HCT116 (cell line): Measurements from ENCODE around the gene ADNP2. TPM values are rescaled to one million over a fixed set of nuclear protein-coding genes. Genes with fewer than 3 reads are reported as not detected.

ENCODE experiments used
- ATAC-seq: fragments of 200-7000 bp; cut with Tn5 transposase; 2 replicates; pipeline ENCODE4 v1.9.1; 2020; ENCODE audit warnings: mild to moderate bottlenecking, moderate library complexity
- BruUV-seq: library from RNA; stranded (reverse); fragments of 400-500 nt; replicated peaks from 2 replicates; lab custom pipeline; 2021; lab: Mats Ljungman, UMichigan
- CTCF ChIA-PET: fragments of 300-600 bp; sonication (Branson Sonifier 250); formaldehyde crosslinking; loops from one replicate; lab custom pipeline; 2021; ENCODE audit warnings: antibody characterized with exemption; lab: Charles Lee
- POLR2A ChIA-PET: fragments of 300-600, 350-600 bp; sonication (Branson Sonifier 250); formaldehyde crosslinking; loops from one replicate; lab custom pipeline; 2021; ENCODE audit warnings: antibody characterized with exemption; lab: Charles Lee
- RAD21 ChIA-PET, 2 experiments: fragments of 300-600 bp; sonication (Branson Sonifier 250); formaldehyde crosslinking; loops; one replicate each; lab custom pipeline; 2023; ENCODE audit warnings: low total read pairs in 2 of 2; ENCODE audit not compliant: uncharacterized antibody in 2 of 2, unreplicated experiment in 2 of 2, low non-redundant PET in 1 of 2; lab: Charles Lee
- DNase-seq: peaks from one replicate; pipeline ENCODE4 v3.0.0-alpha.2; 2010; ENCODE audit warnings: low read depth, low spot score
- H2AFZ ChIP-seq: fragments of 200-600 bp; shearing (Covaris generic), sonication (generic); 2 replicates; pipeline ENCODE4 v1.6.1; 2017; ENCODE audit warnings: low read depth, mixed run types, mixed read lengths, antibody characterized with exemption, low read length; ENCODE audit not compliant: poor library complexity, severe bottlenecking
- H3K27ac ChIP-seq: 2 replicates; pipeline ENCODE4 v1.5.1; 2012; ENCODE audit warnings: low read depth, low read length
- H3K27me3 ChIP-seq: fragments of 200-600 bp; sonication (generic); 2 replicates; pipeline ENCODE4 v1.6.1; 2016; ENCODE audit warnings: mixed run types, low read length, mixed read lengths; ENCODE audit not compliant: insufficient read depth
- H3K36me3 ChIP-seq, 2 experiments: fragments of 200-500 bp in 1 of 2; fragments of 200-600 bp in 1 of 2; sonication (Bioruptor generic) in 1 of 2; sonication (generic) in 1 of 2; 2 replicates each; pipeline versions ENCODE4 v1.5.1 to v1.6.1; 2014 to 2016; ENCODE audit warnings: low read length in 2 of 2, inconsistent platforms in 1 of 2, mixed read lengths in 1 of 2, mixed run types in 1 of 2; ENCODE audit not compliant: insufficient read depth in 2 of 2, control insufficient read depth in 1 of 2
- H3K4me1 ChIP-seq, 2 experiments: fragments of 200-600 bp in 1 of 2; sonication (generic) in 1 of 2; 2 replicates each; pipeline versions ENCODE4 v1.5.1 to v1.6.1; 2012 to 2017; ENCODE audit warnings: low read length in 2 of 2, inconsistent platforms in 1 of 2, mild to moderate bottlenecking in 1 of 2, mixed read lengths in 1 of 2, mixed run types in 1 of 2, moderate library complexity in 1 of 2; ENCODE audit not compliant: insufficient read depth in 2 of 2, control insufficient read depth in 1 of 2
- H3K4me2 ChIP-seq: fragments of 200-600 bp; sonication (generic); 2 replicates; pipeline ENCODE4 v1.6.1; 2017; ENCODE audit warnings: mixed run types, low read length, mixed read lengths
- H3K4me3 ChIP-seq, 2 experiments: fragments of 200-600 bp in 1 of 2; sonication (generic) in 1 of 2; replicated peaks in 1 of 2; 2 replicates each; pipeline ENCODE4 v1.5.1; 2011 to 2016; ENCODE audit warnings: low read length in 2 of 2, control low read depth in 1 of 2, low read depth in 1 of 2, mild to moderate bottlenecking in 1 of 2, mixed read lengths in 1 of 2, mixed run types in 1 of 2
- H3K79me2 ChIP-seq: fragments of 200-600 bp; sonication (generic); 2 replicates; pipeline ENCODE4 v1.6.1; 2017; ENCODE audit warnings: mild to moderate bottlenecking, mixed run types, low read length, moderate library complexity, mixed read lengths; ENCODE audit not compliant: insufficient read depth
- H3K9ac ChIP-seq: fragments of 200-600 bp; sonication (generic); 2 replicates; pipeline ENCODE4 v1.6.1; 2016; ENCODE audit warnings: low read length, mixed read lengths
- H3K9me2 ChIP-seq: fragments of 200-600 bp; sonication (generic), shearing (Covaris generic); 2 replicates; pipeline ENCODE4 v1.6.1; 2017; ENCODE audit warnings: mixed run types, mild to moderate bottlenecking, moderate library complexity; ENCODE audit not compliant: insufficient read depth
- H3K9me3 ChIP-seq, 2 experiments: fragments of 200-500 bp in 1 of 2; fragments of 200-600 bp in 1 of 2; sonication (Bioruptor generic) in 1 of 2; sonication (generic) in 1 of 2; 2 replicates each; pipeline ENCODE4 v1.6.1; 2014 to 2017; ENCODE audit warnings: low read length in 2 of 2, mixed read lengths in 2 of 2, inconsistent platforms in 1 of 2, low read depth in 1 of 2, mild to moderate bottlenecking in 1 of 2, mixed run types in 1 of 2, moderate library complexity in 1 of 2; ENCODE audit not compliant: control insufficient read depth in 1 of 2, insufficient read depth in 1 of 2
- H4K20me1 ChIP-seq: fragments of 200-600 bp; sonication (generic), shearing (Covaris generic); 2 replicates; pipeline ENCODE4 v1.6.1; 2017; ENCODE audit warnings: mixed run types, mild to moderate bottlenecking, moderate library complexity; ENCODE audit not compliant: insufficient read depth
- EGR1 ChIP-seq: IDR thresholded peaks from 2 replicates; pipeline ENCODE4 v1.6.1; 2012; ENCODE audit warnings: low read depth
- ELF1 ChIP-seq: IDR thresholded peaks from 2 replicates; pipeline ENCODE4 v1.6.1; 2012; ENCODE audit warnings: low read depth, borderline replicate concordance
- FOSL1 ChIP-seq: IDR thresholded peaks from 2 replicates; pipeline ENCODE4 v1.6.1; 2012; ENCODE audit warnings: low read depth
- JUND ChIP-seq: IDR thresholded peaks from 2 replicates; pipeline ENCODE4 v1.6.1; 2012
- POLR2AphosphoS5 ChIP-seq: IDR thresholded peaks from 2 replicates; pipeline ENCODE4 v1.6.1; 2011; ENCODE audit warnings: mild to moderate bottlenecking, low read depth, low read length, moderate library complexity
- SIN3A ChIP-seq: IDR thresholded peaks from 2 replicates; pipeline ENCODE4 v1.6.1; 2012; ENCODE audit warnings: low read depth
- SP1 ChIP-seq: IDR thresholded peaks from 2 replicates; pipeline ENCODE4 v1.6.1; 2012; ENCODE audit warnings: low read depth
- SRF ChIP-seq: IDR thresholded peaks from 2 replicates; pipeline ENCODE4 v1.6.1; 2012; ENCODE audit warnings: low read depth
- TCF7L2 ChIP-seq: IDR thresholded peaks from 2 replicates; pipeline ENCODE4 v1.7.0; 2011; ENCODE audit warnings: borderline replicate concordance, inconsistent platforms; ENCODE audit not compliant: insufficient read depth, insufficient read length; ENCODE audit errors: extremely low read depth
- ZNF274 ChIP-seq: fragments of 200-500 bp; sonication (Bioruptor generic); IDR thresholded peaks from 2 replicates; pipeline ENCODE4 v1.6.1; 2014; ENCODE audit warnings: mild to moderate bottlenecking, low read depth, low read length, inconsistent platforms
- intact Hi-C: fragments of 100-400 bp; cut with micrococcal nuclease; formaldehyde crosslinking; loops from 2 replicates; pipeline ENCODE4 v1.10.0; 2022
- total RNA-seq: library from RNA; stranded (reverse); gene quantifications from one replicate; pipeline ENCODE4 v1.2.1, GENCODE V29; 2021; ENCODE audit not compliant: unreplicated experiment
- TF ChIP-seq, protein P1 (sequence below): IDR thresholded peaks from 2 replicates; pipeline ENCODE4 v1.6.1; 2012; ENCODE audit warnings: low read depth
- TF ChIP-seq, protein P2 (sequence below), 3 experiments: fragments of 200-600 bp in 1 of 3; sonication (generic) in 1 of 3; IDR thresholded peaks in 2 of 3; conservative IDR thresholded peaks in 1 of 3; 2 replicates each; pipeline ENCODE4 v1.5.1; 2012 to 2017; ENCODE audit warnings: low read depth in 2 of 3, low read length in 2 of 3, antibody characterized with exemption in 1 of 3, borderline replicate concordance in 1 of 3, control low read depth in 1 of 3, mild to moderate bottlenecking in 1 of 3, mixed read lengths in 1 of 3, mixed run types in 1 of 3, moderate library complexity in 1 of 3; ENCODE audit not compliant: insufficient read depth in 1 of 3
- TF ChIP-seq, protein P3 (sequence below): IDR thresholded peaks from 2 replicates; pipeline ENCODE4 v1.6.1; 2012
- TF ChIP-seq, protein P4 (sequence below): IDR thresholded peaks from 2 replicates; pipeline ENCODE4 v1.6.1; 2011; ENCODE audit warnings: mild to moderate bottlenecking, low read length, moderate library complexity; ENCODE audit not compliant: insufficient replicate concordance; ENCODE audit errors: extremely low read depth

Gene ADNP2
- total RNA-seq, 1 experiment from 2014 or later = 45.4 TPM

DNA sequence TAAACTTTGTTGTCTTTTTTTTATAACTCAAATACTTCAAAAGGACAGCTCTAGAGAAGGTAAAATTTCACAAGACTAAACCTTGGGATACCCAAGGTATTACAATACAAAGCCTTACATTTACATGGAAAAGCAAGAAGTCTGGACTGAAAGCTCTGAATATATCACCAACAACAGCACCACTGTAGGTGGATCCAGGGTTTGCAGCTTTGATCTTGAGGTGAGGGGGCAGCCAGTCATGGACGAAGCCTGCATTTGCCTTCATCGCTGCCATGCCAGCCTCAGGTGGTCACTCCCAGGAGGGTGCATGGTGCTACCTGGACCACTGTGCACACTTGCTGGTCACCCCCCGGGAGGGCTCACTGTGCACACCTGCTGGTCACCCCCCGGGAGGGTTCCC lies 38.2 kb upstream of the ADNP2 start:
- Histone ChIP-seq H3K4me2 (no peak overlapping the region), H3K9me2 (no peaks in the 10 kb centered on the region), H3K27ac (no peak overlapping the region), H3K9me3 (no peaks in the 10 kb centered on the region), H3K9ac (no peak overlapping the region), H4K20me1 (no peaks in the 10 kb centered on the region), H3K4me3 (no peak overlapping the region), H3K27me3 (no peaks in the 10 kb centered on the region), H3K4me1 (no peaks in the 10 kb centered on the region), H3K79me2 (no peaks in the 10 kb centered on the region), H2AFZ (no peak overlapping the region), H3K36me3 (no peaks in the 10 kb centered on the region)
- no peak for DNase-seq
- TF ChIP-seq SRF (no peak), EGR1 (no peak), FOSL1 (no peak), ZNF274 (no peak), TCF7L2 (no peak), SP1 (no peak), ELF1 (no peak), JUND (no peak), SIN3A (no peak), POLR2AphosphoS5 (no peak)
- TF ChIP-seq, protein P1, sequence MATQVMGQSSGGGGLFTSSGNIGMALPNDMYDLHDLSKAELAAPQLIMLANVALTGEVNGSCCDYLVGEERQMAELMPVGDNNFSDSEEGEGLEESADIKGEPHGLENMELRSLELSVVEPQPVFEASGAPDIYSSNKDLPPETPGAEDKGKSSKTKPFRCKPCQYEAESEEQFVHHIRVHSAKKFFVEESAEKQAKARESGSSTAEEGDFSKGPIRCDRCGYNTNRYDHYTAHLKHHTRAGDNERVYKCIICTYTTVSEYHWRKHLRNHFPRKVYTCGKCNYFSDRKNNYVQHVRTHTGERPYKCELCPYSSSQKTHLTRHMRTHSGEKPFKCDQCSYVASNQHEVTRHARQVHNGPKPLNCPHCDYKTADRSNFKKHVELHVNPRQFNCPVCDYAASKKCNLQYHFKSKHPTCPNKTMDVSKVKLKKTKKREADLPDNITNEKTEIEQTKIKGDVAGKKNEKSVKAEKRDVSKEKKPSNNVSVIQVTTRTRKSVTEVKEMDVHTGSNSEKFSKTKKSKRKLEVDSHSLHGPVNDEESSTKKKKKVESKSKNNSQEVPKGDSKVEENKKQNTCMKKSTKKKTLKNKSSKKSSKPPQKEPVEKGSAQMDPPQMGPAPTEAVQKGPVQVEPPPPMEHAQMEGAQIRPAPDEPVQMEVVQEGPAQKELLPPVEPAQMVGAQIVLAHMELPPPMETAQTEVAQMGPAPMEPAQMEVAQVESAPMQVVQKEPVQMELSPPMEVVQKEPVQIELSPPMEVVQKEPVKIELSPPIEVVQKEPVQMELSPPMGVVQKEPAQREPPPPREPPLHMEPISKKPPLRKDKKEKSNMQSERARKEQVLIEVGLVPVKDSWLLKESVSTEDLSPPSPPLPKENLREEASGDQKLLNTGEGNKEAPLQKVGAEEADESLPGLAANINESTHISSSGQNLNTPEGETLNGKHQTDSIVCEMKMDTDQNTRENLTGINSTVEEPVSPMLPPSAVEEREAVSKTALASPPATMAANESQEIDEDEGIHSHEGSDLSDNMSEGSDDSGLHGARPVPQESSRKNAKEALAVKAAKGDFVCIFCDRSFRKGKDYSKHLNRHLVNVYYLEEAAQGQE = no peak
- TF ChIP-seq, protein P2, sequence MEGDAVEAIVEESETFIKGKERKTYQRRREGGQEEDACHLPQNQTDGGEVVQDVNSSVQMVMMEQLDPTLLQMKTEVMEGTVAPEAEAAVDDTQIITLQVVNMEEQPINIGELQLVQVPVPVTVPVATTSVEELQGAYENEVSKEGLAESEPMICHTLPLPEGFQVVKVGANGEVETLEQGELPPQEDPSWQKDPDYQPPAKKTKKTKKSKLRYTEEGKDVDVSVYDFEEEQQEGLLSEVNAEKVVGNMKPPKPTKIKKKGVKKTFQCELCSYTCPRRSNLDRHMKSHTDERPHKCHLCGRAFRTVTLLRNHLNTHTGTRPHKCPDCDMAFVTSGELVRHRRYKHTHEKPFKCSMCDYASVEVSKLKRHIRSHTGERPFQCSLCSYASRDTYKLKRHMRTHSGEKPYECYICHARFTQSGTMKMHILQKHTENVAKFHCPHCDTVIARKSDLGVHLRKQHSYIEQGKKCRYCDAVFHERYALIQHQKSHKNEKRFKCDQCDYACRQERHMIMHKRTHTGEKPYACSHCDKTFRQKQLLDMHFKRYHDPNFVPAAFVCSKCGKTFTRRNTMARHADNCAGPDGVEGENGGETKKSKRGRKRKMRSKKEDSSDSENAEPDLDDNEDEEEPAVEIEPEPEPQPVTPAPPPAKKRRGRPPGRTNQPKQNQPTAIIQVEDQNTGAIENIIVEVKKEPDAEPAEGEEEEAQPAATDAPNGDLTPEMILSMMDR (IDR thresholded peaks at IDR 0.05 in 2 of 3, conservative IDR thresholded peaks at IDR 0.05 in 1 of 3; ENCODE audit: borderline replicate concordance in 1 of 3, insufficient read depth in 1 of 3, low read depth in 2 of 3, low read length in 2 of 3) = no peak
- TF ChIP-seq, protein P3, sequence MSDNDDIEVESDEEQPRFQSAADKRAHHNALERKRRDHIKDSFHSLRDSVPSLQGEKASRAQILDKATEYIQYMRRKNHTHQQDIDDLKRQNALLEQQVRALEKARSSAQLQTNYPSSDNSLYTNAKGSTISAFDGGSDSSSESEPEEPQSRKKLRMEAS = no peak
- TF ChIP-seq, protein P4, sequence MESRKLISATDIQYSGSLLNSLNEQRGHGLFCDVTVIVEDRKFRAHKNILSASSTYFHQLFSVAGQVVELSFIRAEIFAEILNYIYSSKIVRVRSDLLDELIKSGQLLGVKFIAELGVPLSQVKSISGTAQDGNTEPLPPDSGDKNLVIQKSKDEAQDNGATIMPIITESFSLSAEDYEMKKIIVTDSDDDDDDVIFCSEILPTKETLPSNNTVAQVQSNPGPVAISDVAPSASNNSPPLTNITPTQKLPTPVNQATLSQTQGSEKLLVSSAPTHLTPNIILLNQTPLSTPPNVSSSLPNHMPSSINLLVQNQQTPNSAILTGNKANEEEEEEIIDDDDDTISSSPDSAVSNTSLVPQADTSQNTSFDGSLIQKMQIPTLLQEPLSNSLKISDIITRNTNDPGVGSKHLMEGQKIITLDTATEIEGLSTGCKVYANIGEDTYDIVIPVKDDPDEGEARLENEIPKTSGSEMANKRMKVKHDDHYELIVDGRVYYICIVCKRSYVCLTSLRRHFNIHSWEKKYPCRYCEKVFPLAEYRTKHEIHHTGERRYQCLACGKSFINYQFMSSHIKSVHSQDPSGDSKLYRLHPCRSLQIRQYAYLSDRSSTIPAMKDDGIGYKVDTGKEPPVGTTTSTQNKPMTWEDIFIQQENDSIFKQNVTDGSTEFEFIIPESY = no peak
- no TSS peak for BruUV-seq
- ChIA-PET POLR2A (no interaction called here), RAD21 (no interaction called here), CTCF (no interaction called here)
- intact Hi-C loops = no loop called here
- ATAC-seq = no peak
